ENCODE results near the gene CXCL8. TPM values are rescaled to one million over a fixed set of nuclear protein-coding genes. Genes with fewer than 3 reads are reported as not detected.

CXCL8 gene
- total RNA-seq, 1 experiment from 2014 or later = 0.82 TPM

GRCh38 chr4:73788411-73788810 lies 48.0 kb downstream of the CXCL8 start:
- H3K27ac ChIP-seq (ENCODE audit: low read length) = no peak overlapping the region
- DNase-seq (ENCODE audit: low read depth, low spot score) (no peak), ATAC-seq (no peak)
- no peaks in the 10 kb centered on the region for H3K9me3 ChIP-seq (ENCODE audit: control insufficient read depth, insufficient read depth, low read depth, low read length)
- TF ChIP-seq POLR2AphosphoS5 (IDR thresholded peaks at IDR 0.05; ENCODE audit: low read depth, low read length) = no peak
- no peak for TF ChIP-seq SIN3A (IDR thresholded peaks at IDR 0.05; ENCODE audit: borderline replicate concordance, insufficient read depth, low read depth, low read length)
- no peak for TF ChIP-seq CTCF (IDR thresholded peaks at IDR 0.05)
- no peak for TF ChIP-seq TCF7L2 (IDR thresholded peaks at IDR 0.05; ENCODE audit: low read depth, low read length)
- TF ChIP-seq REST (IDR thresholded peaks at IDR 0.05; ENCODE audit: insufficient read depth in 1 of 2, low read depth in 2 of 2, low read length in 1 of 2) = no peak
- no peaks in the 10 kb centered on the region for H3K4me1 ChIP-seq (ENCODE audit: control insufficient read depth, insufficient read depth, low read length)
- H3K27me3 ChIP-seq (ENCODE audit: control insufficient read depth, insufficient read depth, low read length) = no peaks in the 10 kb centered on the region
- in situ Hi-C loops (cut with HindIII; ENCODE audit: low pct_unique_long_range_greater_than_20kb, low sequenced_read_pairs) = no loop called here
- POLR2A ChIA-PET = no interaction called here
- no TSS peak for BruUV-seq (replicated peaks)
- CTCF ChIA-PET = no interaction called here
- intact Hi-C loops (cut with micrococcal nuclease; ENCODE audit: unreplicated experiment) = no loop called here
- no peaks in the 10 kb centered on the region for H3K36me3 ChIP-seq (ENCODE audit: control insufficient read depth, insufficient read depth, low read length)
- H3K4me3 ChIP-seq (ENCODE audit: low read depth in 2 of 2, low read length in 2 of 2) = no peak overlapping the region

Other genes starting within 250 kb of the CXCL8 start
- 0.15 TPM for gene RASSF6, start 120.1 kb upstream of the CXCL8 start, total RNA-seq (2021; ENCODE audit: unreplicated experiment)
- 0.33 TPM for gene CXCL6, start 96.1 kb downstream of the CXCL8 start, total RNA-seq (2021; ENCODE audit: unreplicated experiment)
- 0.51 TPM for gene PF4V1, start 112.7 kb downstream of the CXCL8 start, total RNA-seq (2021; ENCODE audit: unreplicated experiment)
- 12.8 TPM for gene CXCL1, start 128.8 kb downstream of the CXCL8 start, total RNA-seq (2021; ENCODE audit: unreplicated experiment)
- gene PF4, start 241.5 kb downstream of the CXCL8 start, total RNA-seq (2021; ENCODE audit: unreplicated experiment) = not detected
- not detected for gene PPBP, start 247.6 kb downstream of the CXCL8 start, total RNA-seq (2021; ENCODE audit: unreplicated experiment)

All from Panc1 (cell line).